ENCODE data around the gene MEF2C. TPM values are rescaled to one million over a fixed set of nuclear protein-coding genes. Genes with fewer than 3 reads are reported as not detected.

The MEF2C gene
- total RNA-seq, 2 donors from 2014 or later = 7.0 to 23.7 TPM

DNA sequence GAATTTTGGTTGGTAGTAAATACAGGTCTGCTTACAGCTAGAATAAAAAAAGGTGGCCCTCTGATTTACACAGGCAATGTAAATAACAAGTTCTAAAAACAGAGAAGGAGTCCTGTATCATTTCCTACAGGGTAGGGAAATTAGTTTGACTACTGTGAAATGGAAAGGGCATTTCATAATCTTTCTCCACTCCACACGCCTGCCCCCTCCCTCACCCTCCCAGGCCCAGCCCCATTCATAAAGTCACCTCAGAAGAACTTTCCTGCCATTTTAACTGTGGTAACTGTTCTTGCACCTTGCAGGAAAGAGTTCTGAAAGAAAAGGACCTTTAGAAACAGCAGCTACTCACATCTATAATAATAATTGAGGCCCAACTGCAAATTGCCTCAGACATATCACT is 69.7 kb downstream of the MEF2C start:
- no peaks in the 10 kb centered on the region for H3K27me3 ChIP-seq
- no peaks in the 10 kb centered on the region for H3K36me3 ChIP-seq (replicated peaks in 1 of 2; ENCODE audit: insufficient read depth in 1 of 2, low read depth in 2 of 2)
- H3K4me1 ChIP-seq = no peaks in the 10 kb centered on the region
- DNase-seq (no peak), ATAC-seq (no peak)
- TF ChIP-seq, protein P1, sequence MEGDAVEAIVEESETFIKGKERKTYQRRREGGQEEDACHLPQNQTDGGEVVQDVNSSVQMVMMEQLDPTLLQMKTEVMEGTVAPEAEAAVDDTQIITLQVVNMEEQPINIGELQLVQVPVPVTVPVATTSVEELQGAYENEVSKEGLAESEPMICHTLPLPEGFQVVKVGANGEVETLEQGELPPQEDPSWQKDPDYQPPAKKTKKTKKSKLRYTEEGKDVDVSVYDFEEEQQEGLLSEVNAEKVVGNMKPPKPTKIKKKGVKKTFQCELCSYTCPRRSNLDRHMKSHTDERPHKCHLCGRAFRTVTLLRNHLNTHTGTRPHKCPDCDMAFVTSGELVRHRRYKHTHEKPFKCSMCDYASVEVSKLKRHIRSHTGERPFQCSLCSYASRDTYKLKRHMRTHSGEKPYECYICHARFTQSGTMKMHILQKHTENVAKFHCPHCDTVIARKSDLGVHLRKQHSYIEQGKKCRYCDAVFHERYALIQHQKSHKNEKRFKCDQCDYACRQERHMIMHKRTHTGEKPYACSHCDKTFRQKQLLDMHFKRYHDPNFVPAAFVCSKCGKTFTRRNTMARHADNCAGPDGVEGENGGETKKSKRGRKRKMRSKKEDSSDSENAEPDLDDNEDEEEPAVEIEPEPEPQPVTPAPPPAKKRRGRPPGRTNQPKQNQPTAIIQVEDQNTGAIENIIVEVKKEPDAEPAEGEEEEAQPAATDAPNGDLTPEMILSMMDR (IDR thresholded peaks at IDR 0.05) = no peak
- no peak for TF ChIP-seq POLR2A (IDR thresholded peaks at IDR 0.05)
- 63 to 68% methylated on average over 1 of the region's 1 CpG for WGBS, 2 donors
- no peak overlapping the region for H3K4me3 ChIP-seq
- H3K9me3 ChIP-seq = no peaks in the 10 kb centered on the region
- no peak overlapping the region for H3K27ac ChIP-seq
- intact Hi-C loops (cut with DNase I) = no loop called here

DNA sequence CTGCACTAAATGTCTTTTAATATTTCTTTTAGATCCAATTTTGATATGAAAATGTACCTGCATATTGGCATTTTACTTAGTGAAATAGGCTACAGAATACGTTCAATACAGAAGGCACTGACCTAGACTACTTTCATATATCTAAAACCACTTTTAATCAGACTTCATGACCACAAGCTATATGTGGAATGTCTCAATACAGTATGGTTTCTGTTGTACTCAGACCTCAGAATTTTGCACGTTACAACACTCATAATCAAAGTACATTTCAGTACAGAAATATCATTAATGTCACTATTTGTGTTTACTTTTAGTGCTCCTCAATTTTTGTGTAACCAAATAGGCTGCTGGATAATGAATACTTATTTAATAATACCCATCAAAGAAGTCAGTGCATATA is 74.8 kb downstream of the MEF2C start:
- no peaks in the 10 kb centered on the region for H3K36me3 ChIP-seq (replicated peaks in 1 of 2; ENCODE audit: insufficient read depth in 1 of 2, low read depth in 2 of 2)
- 81 to 86% methylated on average over 2 of the region's 2 CpGs for WGBS, 2 donors
- H3K27me3 ChIP-seq = no peaks in the 10 kb centered on the region
- intact Hi-C loops (cut with DNase I) = no loop called here
- TF ChIP-seq, protein P1 (IDR thresholded peaks at IDR 0.05) = no peak
- no peak for TF ChIP-seq POLR2A (IDR thresholded peaks at IDR 0.05)
- no peaks in the 10 kb centered on the region for H3K4me1 ChIP-seq
- DNase-seq = no peak
- no peaks in the 10 kb centered on the region for H3K9me3 ChIP-seq
- ATAC-seq = no peak
- no peak overlapping the region for H3K27ac ChIP-seq
- H3K4me3 ChIP-seq = no peak overlapping the region

DNA sequence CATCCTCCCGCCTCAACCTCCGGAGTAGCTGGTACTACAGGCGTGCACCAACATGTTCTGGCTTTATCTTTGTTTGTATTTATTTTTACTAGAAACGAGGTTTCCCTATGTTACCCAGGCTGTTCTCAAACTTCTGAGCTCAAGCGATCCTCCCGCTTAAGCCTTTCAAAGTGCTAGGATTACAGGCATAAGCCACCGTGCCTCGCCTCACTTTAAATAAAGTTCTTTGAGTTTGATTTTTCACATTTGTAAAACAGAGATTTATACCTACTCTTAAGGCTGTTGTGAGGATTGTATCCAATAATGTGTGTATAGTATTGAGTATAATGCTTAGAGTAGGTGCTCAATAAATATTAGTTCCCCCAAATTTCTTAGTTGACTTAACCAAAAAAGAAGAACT is 75.7 kb downstream of the MEF2C start:
- ATAC-seq = no peak
- no peak for DNase-seq
- no peaks in the 10 kb centered on the region for H3K27me3 ChIP-seq
- TF ChIP-seq POLR2A (IDR thresholded peaks at IDR 0.05) = no peak
- TF ChIP-seq, protein P1 (IDR thresholded peaks at IDR 0.05) = no peak
- H3K9me3 ChIP-seq = no peaks in the 10 kb centered on the region
- H3K36me3 ChIP-seq (replicated peaks in 1 of 2; ENCODE audit: insufficient read depth in 1 of 2, low read depth in 2 of 2) = no peaks in the 10 kb centered on the region
- WGBS, 2 donors = 88 to 90% methylated on average over 8 of the region's 8 CpGs
- no peak overlapping the region for H3K4me3 ChIP-seq
- no peaks in the 10 kb centered on the region for H3K4me1 ChIP-seq
- intact Hi-C loops (cut with DNase I) = no loop called here
- no peak overlapping the region for H3K27ac ChIP-seq

GRCh38 chr5:88806338-88806737 is 76.6 kb downstream of the MEF2C start:
- Histone ChIP-seq H3K27me3 (no peaks in the 10 kb centered on the region), H3K4me1 (no peaks in the 10 kb centered on the region), H3K36me3 (replicated peaks in 1 of 2; ENCODE audit: insufficient read depth in 1 of 2, low read depth in 2 of 2) (no peaks in the 10 kb centered on the region), H3K9me3 (no peaks in the 10 kb centered on the region), H3K27ac (no peak overlapping the region), H3K4me3 (no peak overlapping the region)
- intact Hi-C loops (cut with DNase I) = no loop called here
- ATAC-seq (no peak), DNase-seq (no peak)
- no peak for TF ChIP-seq POLR2A (IDR thresholded peaks at IDR 0.05)
- TF ChIP-seq, protein P1 (IDR thresholded peaks at IDR 0.05) = no peak

DNA sequence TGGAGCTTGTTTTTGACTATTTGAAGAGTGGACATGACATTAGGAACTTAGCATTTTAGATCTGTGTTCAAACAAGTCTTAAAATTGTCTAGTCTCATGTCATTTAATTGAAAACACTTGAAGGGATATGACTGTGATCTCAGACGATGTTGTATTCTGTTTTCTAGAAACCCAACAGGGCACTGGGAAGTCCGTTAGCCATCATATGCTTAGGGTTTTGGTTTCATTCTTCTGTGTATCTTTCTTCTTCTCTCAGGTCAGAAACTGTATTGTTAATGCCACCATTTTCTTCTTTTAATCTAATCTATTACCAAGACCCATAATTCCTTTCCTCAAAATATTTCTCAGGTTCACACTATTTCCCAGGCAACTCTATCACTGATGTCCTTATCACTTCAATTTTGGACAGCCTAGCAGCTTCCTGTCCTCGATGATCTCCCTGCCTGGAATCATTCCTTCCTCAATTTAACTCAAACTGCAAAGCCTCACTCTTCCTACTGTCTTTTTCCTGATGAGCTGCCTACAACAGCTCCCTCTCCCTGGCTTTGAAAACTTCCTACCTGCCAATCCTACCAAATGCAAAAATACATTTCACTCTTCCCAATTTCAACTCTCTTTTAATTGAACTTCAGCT is 77.7 kb downstream of the MEF2C start:
- no peaks in the 10 kb centered on the region for H3K36me3 ChIP-seq (replicated peaks in 1 of 2; ENCODE audit: insufficient read depth in 1 of 2, low read depth in 2 of 2)
- no peak for TF ChIP-seq POLR2A (IDR thresholded peaks at IDR 0.05)
- TF ChIP-seq, protein P1 (IDR thresholded peaks at IDR 0.05) = no peak
- H3K4me1 ChIP-seq = no peaks in the 10 kb centered on the region
- 63 to 80% methylated on average over 3 of the region's 3 CpGs for WGBS, 2 donors
- intact Hi-C loops (cut with DNase I) = no loop called here
- no peak overlapping the region for H3K27ac ChIP-seq
- DNase-seq (no peak), ATAC-seq (no peak)
- no peaks in the 10 kb centered on the region for H3K9me3 ChIP-seq
- no peaks in the 10 kb centered on the region for H3K27me3 ChIP-seq
- H3K4me3 ChIP-seq = no peak overlapping the region
